ENCODE data around the gene BTBD3.

BTBD3 gene

GRCh38 chr20:11917663-11918062 lies at the start of gene BTBD3:
Gene BTBD3 (plus strand): TSS chr20:11917893. CDS start chr20:11918276, 383 bp downstream.
- peak; percentile 93 for DNase-seq

GRCh38 chr20:11869641-11870040 lies 48.1 kb upstream of the BTBD3 start:
- no peak for DNase-seq

GRCh38 chr20:11870411-11870810 lies 47.3 kb upstream of the BTBD3 start:
- DNase-seq = no peak

- no peak for DNase-seq
These were observed 41.1 kb upstream of the BTBD3 start for GRCh38 chr20:11876555-11876954.

GRCh38 chr20:11880680-11881079 lies 37.0 kb upstream of the BTBD3 start:
- DNase-seq = peak; percentile 47

- DNase-seq = no peak
These were observed 36.2 kb upstream of the BTBD3 start for GRCh38 chr20:11881449-11881848.

GRCh38 chr20:11882651-11883050 lies 35.0 kb upstream of the BTBD3 start:
- DNase-seq = no peak

GRCh38 chr20:11888648-11889047 lies 29.0 kb upstream of the BTBD3 start:
- DNase-seq = no peak

- DNase-seq = peak; percentile 98
These were observed 27.2 kb upstream of the BTBD3 start for GRCh38 chr20:11890331-11891076.

GRCh38 chr20:11891077-11891775 lies 26.5 kb upstream of the BTBD3 start:
- peak; percentile 73 for DNase-seq

- peak; percentile 86 for DNase-seq
These were observed 25.7 kb upstream of the BTBD3 start for GRCh38 chr20:11891776-11892545.

GRCh38 chr20:11894062-11894461 lies 23.6 kb upstream of the BTBD3 start:
- DNase-seq = no peak

GRCh38 chr20:11895861-11896387 lies 21.8 kb upstream of the BTBD3 start:
- no peak for DNase-seq

GRCh38 chr20:11901127-11901526 lies 16.6 kb upstream of the BTBD3 start:
- no peak for DNase-seq

GRCh38 chr20:11902285-11902697 lies 15.4 kb upstream of the BTBD3 start:
- no peak for DNase-seq

- no peak for DNase-seq
These were observed 12.1 kb upstream of the BTBD3 start for GRCh38 chr20:11905460-11906179.

- peak; percentile 63 for DNase-seq
These were observed 10.8 kb upstream of the BTBD3 start for GRCh38 chr20:11906626-11907480.

- DNase-seq = peak; percentile 39
These were observed 10.1 kb upstream of the BTBD3 start for GRCh38 chr20:11907621-11908020.

- DNase-seq = peak; percentile 23
These were observed 5.6 kb upstream of the BTBD3 start for GRCh38 chr20:11912013-11912658.

- DNase-seq = no peak
These were observed 4.9 kb upstream of the BTBD3 start for GRCh38 chr20:11912659-11913415.

Data from NCI-H345 (cell line).